Spleen (tissue), 11 donors: ENCODE measurements around the gene HORMAD2. TPM values are rescaled to one million over a fixed set of nuclear protein-coding genes. Genes with fewer than 3 reads are reported as not detected.

ENCODE experiments used
- DNase-seq: peaks from one replicate; pipeline ENCODE4 v3.0.0-alpha.2; 2020
- H3K27ac ChIP-seq, 8 donors: fragments of 200-600 bp; sonication (generic) in 7 of 8; 1 replicate in 4 of 8; 2 replicates in 4 of 8; pipeline versions ENCODE4 v1.5.0 to v1.8.0; 2016 to 2021; ENCODE audit warnings: inconsistent platforms in 4 of 8, mild to moderate bottlenecking in 4 of 8, moderate library complexity in 1 of 8
- H3K27me3 ChIP-seq, 7 donors: fragments of 200-600 bp; sonication (generic) in 6 of 7; replicated peaks in 1 of 7; 1 replicate in 4 of 7; 2 replicates in 3 of 7; pipeline versions ENCODE4 v1.5.0 to v1.8.0; 2016 to 2021; ENCODE audit warnings: inconsistent platforms in 3 of 7, mild to moderate bottlenecking in 1 of 7
- H3K36me3 ChIP-seq, 6 donors: fragments of 200-600 bp; sonication (generic) in 5 of 6; 1 replicate in 4 of 6; 2 replicates in 2 of 6; pipeline versions ENCODE4 v1.5.0 to v1.8.0; 2016 to 2021; ENCODE audit warnings: inconsistent platforms in 2 of 6
- H3K4me1 ChIP-seq, 6 donors: fragments of 200-600 bp; sonication (generic) in 5 of 6; 1 replicate in 3 of 6; 2 replicates in 3 of 6; pipeline versions ENCODE4 v1.5.0 to v1.8.0; 2016 to 2021; ENCODE audit warnings: inconsistent platforms in 3 of 6
- H3K4me3 ChIP-seq, 8 donors: fragments of 200-600 bp; sonication (generic) in 7 of 8; 1 replicate in 4 of 8; 2 replicates in 4 of 8; pipeline versions ENCODE4 v1.5.0 to v1.8.0; 2016 to 2021; ENCODE audit warnings: inconsistent platforms in 4 of 8, mild to moderate bottlenecking in 4 of 8, moderate library complexity in 2 of 8
- H3K9me3 ChIP-seq, 8 donors: fragments of 200-600 bp; sonication (generic) in 7 of 8; 1 replicate in 4 of 8; 2 replicates in 4 of 8; pipeline versions ENCODE4 v1.5.0 to v1.8.0; 2016 to 2021; ENCODE audit warnings: inconsistent platforms in 4 of 8
- POLR2A ChIP-seq, 3 donors: fragments of 450-650 bp; IDR thresholded peaks; one replicate each; pipeline ENCODE4 v1.5.1; 2017; ENCODE audit warnings: antibody characterized with exemption in 3 of 3, mild to moderate bottlenecking in 1 of 3
- POLR2AphosphoS5 ChIP-seq, 3 donors: sonication (generic); formaldehyde crosslinking; IDR thresholded peaks; one replicate each; pipeline ENCODE4 v1.5.1; 2017; ENCODE audit warnings: antibody characterized with exemption in 3 of 3
- WGBS, 5 donors: extraction: QIAGEN DNeasy Blood & Tissue Kit in 3 of 5; methylation state at CpG; one replicate each; pipeline versions ENCODE4 v1.1.5 to v1.1.7; 2013 to 2018; 5-methylcytosine and 5-hydroxymethylcytosine counted together
- intact Hi-C: fragments of 100-400 bp; cut with DNase I; formaldehyde crosslinking; loops from one replicate; pipeline ENCODE4 v1.15.0; 2023; ENCODE audit warnings: low total_unique reads
- polyA plus RNA-seq, 3 donors: library from polyadenylated mRNA; stranded (reverse); fragments of 200-250 nt; gene quantifications; one replicate each; pipeline ENCODE4 v1.2.1, GENCODE V29; 2013
- total RNA-seq, 7 donors: library from RNA; depleted of rRNA in 3 of 7; stranded (reverse); fragments of >200 nt in 3 of 7; fragmentation: NEBNext Ultra II Directional in 4 of 7; extraction: Animal tissue kit (Norgen Biotek cat#: 25700) in 4 of 7; gene quantifications; one replicate each; pipeline versions ENCODE4 v1.1.0 to v1.2.1, GENCODE V29; 2016 to 2021
- TF ChIP-seq, protein P1 (sequence below), 11 experiments: fragments of 200-600 bp in 7 of 11; fragments of 450-650 bp in 4 of 11; sonication (generic) in 4 of 11; IDR thresholded peaks in 8 of 11; conservative IDR thresholded peaks in 3 of 11; 1 replicate in 7 of 11; 2 replicates in 4 of 11; pipeline versions ENCODE4 v1.4.0 to v1.8.0; 2016 to 2021; ENCODE audit warnings: antibody characterized with exemption in 11 of 11, inconsistent platforms in 4 of 11, mild to moderate bottlenecking in 1 of 11
- donor health status: healthy with polysubstance abuse.
- donor health status: DM: no; HTN: no; CAD: no; lungs with moderate emphysema.
- donor health status: DM: no; HTN: no; CAD: no.
- donor health status: Bipolar disorder and iron deficiency.
- donor health status: healthy.
- donor health status: DM: no; HTN: no; CAD: no.
- donor health status: DM: yes; HTN: yes; CAD: no.

HORMAD2 gene
- total and polyA plus RNA-seq, 10 donors: not detected

DNA sequence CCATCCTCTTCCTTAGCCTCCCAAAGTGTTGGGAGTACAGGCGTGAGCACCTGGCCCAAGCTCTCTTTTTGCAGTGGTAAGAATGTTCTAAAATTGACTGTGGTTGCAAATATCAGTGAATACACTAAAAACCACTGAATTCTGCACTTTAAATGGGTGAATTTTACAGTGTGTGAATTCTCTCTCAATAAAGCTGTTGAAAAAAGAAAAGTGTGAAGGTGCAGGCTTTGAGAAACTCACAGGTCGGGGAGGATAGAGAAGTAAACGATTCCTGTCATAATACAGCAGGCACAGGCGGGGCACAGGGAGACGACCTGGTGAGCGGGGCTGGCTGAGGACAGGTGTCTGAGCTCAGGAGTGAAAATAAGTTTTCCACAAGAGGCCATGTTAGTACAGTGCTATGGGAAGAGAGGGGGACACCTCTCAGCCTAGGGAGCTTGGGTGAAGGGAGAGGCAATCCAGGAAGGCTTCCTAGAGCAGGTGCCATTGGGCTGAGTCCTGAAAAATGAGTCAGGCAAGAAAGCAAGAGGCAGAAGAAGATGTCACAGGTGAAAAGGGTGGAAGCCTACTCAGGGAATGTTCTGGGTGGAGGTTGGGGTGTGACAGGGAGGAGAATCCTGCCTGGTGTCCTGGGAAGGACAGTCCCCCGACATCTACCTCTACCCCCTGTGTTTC is 140.2 kb downstream of the HORMAD2 start:
- intact Hi-C loops: no loop called here
- 65 to 77% (median 69%) methylated on average over 7 of the region's 7 CpGs for WGBS, 5 donors
- Histone ChIP-seq H3K27me3 (no peaks in the 10 kb centered on the region), H3K36me3 (no peaks in the 10 kb centered on the region), H3K4me3 (peak overlapping the region in 2 of 8 donors; percentile 17 to 42), H3K4me1 (peaks cover 8 to 63% (median 42%) of the 10 kb centered on the region in 6 donors), H3K9me3 (no peaks in the 10 kb centered on the region), H3K27ac (peak overlapping the region in 7 of 8 donors; percentile 37 to 78 (median 67))
- no peak for DNase-seq
- TF ChIP-seq, protein P1, sequence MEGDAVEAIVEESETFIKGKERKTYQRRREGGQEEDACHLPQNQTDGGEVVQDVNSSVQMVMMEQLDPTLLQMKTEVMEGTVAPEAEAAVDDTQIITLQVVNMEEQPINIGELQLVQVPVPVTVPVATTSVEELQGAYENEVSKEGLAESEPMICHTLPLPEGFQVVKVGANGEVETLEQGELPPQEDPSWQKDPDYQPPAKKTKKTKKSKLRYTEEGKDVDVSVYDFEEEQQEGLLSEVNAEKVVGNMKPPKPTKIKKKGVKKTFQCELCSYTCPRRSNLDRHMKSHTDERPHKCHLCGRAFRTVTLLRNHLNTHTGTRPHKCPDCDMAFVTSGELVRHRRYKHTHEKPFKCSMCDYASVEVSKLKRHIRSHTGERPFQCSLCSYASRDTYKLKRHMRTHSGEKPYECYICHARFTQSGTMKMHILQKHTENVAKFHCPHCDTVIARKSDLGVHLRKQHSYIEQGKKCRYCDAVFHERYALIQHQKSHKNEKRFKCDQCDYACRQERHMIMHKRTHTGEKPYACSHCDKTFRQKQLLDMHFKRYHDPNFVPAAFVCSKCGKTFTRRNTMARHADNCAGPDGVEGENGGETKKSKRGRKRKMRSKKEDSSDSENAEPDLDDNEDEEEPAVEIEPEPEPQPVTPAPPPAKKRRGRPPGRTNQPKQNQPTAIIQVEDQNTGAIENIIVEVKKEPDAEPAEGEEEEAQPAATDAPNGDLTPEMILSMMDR (IDR thresholded peaks at IDR 0.05 in 8 of 11, conservative IDR thresholded peaks at IDR 0.05 in 3 of 11): no peak
- no peak for TF ChIP-seq POLR2A (IDR thresholded peaks at IDR 0.05)

DNA sequence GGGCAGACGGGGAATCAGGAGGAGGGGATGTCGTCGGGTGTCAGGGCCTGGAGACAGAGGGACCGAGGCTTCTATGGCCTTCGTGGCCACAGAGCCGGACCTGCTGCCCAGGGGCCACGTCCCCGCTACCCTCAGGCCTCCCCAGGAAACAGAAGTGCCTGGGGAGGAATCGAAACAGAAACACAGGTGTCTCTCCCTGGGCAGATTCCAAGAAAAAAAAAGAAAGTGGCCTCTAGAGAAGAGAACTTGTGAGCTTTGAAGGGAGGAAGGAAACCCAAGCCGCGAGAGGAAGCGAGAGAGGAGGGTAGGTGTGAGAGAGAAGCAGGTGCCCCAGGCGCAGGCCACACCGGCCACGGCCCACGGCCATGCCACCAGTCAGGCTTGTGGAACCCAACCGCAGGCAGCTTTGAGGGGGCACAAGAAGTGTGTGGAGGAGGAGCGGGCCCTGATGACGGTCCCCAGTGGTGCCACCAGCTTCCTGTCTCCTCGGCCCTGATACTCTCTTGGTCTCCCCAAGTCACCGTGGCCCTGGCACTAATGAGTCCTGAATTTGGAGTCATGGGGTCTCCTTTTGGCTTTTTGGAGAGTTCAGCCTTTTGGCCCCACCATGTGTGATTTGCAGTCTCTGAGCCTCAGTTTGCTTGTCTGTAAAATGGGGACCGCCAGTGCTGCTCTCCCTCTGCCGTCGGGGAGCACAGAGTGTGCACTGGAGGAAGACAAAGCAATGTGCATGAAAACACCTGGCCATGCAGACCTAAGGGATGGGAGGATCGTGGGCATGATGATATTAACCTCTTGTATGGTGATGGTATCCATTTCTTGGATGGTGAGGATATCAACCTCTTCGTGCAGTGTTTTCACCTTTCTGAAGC is 141.1 kb downstream of the HORMAD2 start:
- peaks cover 8 to 72% (median 43%) of the 10 kb centered on the region in 6 donors for H3K4me1 ChIP-seq
- no peaks in the 10 kb centered on the region for H3K27me3 ChIP-seq
- no peaks in the 10 kb centered on the region for H3K9me3 ChIP-seq
- peak overlapping the region in 7 of 8 donors; percentile 37 to 78 (median 67) for H3K27ac ChIP-seq
- H3K36me3 ChIP-seq: no peaks in the 10 kb centered on the region
- TF ChIP-seq POLR2AphosphoS5 (IDR thresholded peaks at IDR 0.05) (peak; percentile 35 to 78 (median 72)), POLR2A (IDR thresholded peaks at IDR 0.05) (no peak)
- 20 to 41% (median 31%) methylated on average over 26 of the region's 26 CpGs for WGBS, 5 donors
- peak; percentile 90 for DNase-seq
- H3K4me3 ChIP-seq: peak overlapping the region in 2 of 8 donors; percentile 17 to 42
- intact Hi-C loops: no loop called here

DNA sequence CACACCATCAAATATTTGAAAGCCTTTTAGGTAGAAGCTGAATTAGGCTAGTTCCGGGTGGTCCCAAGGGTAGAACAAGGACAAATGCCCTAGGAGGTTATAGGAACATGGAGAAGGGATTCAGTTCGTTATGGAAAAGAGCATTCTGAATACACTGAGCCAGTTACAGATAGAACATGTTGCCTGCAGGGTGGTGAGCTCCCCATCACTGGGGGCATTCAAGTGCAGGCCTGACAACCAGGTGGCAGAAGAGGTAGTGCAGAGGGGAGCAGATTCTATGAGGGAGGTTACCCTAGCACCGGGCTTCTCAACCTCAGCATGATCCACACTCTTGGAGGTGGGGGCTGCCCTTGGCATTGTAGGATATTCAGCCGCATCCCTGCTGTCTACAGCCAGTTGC is 142.1 kb downstream of the HORMAD2 start:
- Histone ChIP-seq H3K4me1 (peaks cover 8 to 82% (median 47%) of the 10 kb centered on the region in 6 donors), H3K36me3 (no peaks in the 10 kb centered on the region), H3K27ac (peak overlapping the region in 2 of 8 donors; percentile 75 to 77), H3K27me3 (no peaks in the 10 kb centered on the region), H3K9me3 (no peaks in the 10 kb centered on the region), H3K4me3 (no peak overlapping the region)
- TF ChIP-seq POLR2AphosphoS5 (IDR thresholded peaks at IDR 0.05): no peak
- no peak for TF ChIP-seq POLR2A (IDR thresholded peaks at IDR 0.05)
- TF ChIP-seq, protein P1 (IDR thresholded peaks at IDR 0.05 in 8 of 11, conservative IDR thresholded peaks at IDR 0.05 in 3 of 11): no peak
- no peak for DNase-seq
- WGBS, 5 donors: 83 to 95% (median 90%) methylated on average over 4 of the region's 4 CpGs
- intact Hi-C loops: no loop called here

DNA sequence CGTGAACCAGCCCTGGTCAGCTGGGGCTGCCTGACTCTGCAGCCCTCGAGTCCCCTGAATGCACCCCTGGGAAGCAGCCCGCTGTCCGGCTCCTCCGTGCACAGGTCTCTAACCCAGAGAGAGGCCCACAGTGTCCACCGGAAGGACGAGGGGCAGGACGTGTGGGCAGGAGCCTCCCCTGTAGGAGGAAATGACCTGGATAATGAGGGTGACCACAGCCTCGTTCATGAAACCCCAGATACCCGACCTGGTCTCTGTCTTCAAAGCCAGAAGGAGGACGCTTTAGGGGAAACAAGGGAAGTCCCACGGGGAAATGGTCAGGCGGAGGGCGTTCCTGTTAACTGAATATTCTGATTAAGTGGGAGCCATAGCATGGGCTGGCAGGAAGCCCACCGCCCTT is 143.0 kb downstream of the HORMAD2 start:
- Histone ChIP-seq H3K36me3 (no peaks in the 10 kb centered on the region), H3K4me1 (peaks cover 8 to 91% (median 51%) of the 10 kb centered on the region in 6 donors), H3K27ac (peak overlapping the region in 2 of 8 donors; percentile 7 to 10), H3K9me3 (no peaks in the 10 kb centered on the region), H3K4me3 (no peak overlapping the region), H3K27me3 (no peaks in the 10 kb centered on the region)
- TF ChIP-seq POLR2A (IDR thresholded peaks at IDR 0.05): no peak
- TF ChIP-seq, protein P1 (IDR thresholded peaks at IDR 0.05 in 8 of 11, conservative IDR thresholded peaks at IDR 0.05 in 3 of 11): no peak
- TF ChIP-seq POLR2AphosphoS5 (IDR thresholded peaks at IDR 0.05): no peak
- DNase-seq: no peak
- WGBS, 5 donors: 45 to 54% (median 47%) methylated on average over 15 of the region's 15 CpGs
- intact Hi-C loops: no loop called here
